Measurements from ENCODE around the gene PEMT.

The PEMT gene

GRCh38 chr17:17590141-17590751 is 1.3 kb downstream of the PEMT start:
- DNase-seq (ENCODE audit: low read depth) = no peak
- peak overlapping the region; percentile 87 for H3K4me3 ChIP-seq (ENCODE audit: low read depth, low read length)
- TF ChIP-seq CTCF (IDR thresholded peaks at IDR 0.05; ENCODE audit: insufficient read depth, low read depth, low read length, missing control alignments) = no peak

- H3K4me3 ChIP-seq (ENCODE audit: low read depth, low read length) = no peak overlapping the region
- no peak for TF ChIP-seq CTCF (IDR thresholded peaks at IDR 0.05; ENCODE audit: insufficient read depth, low read depth, low read length, missing control alignments)
- no peak for DNase-seq (ENCODE audit: low read depth)
Measured at GRCh38 chr17:17587614-17588337, 3.7 kb downstream of the PEMT start.

- H3K4me3 ChIP-seq (ENCODE audit: low read depth, low read length) = no peak overlapping the region
- no peak for TF ChIP-seq CTCF (IDR thresholded peaks at IDR 0.05; ENCODE audit: insufficient read depth, low read depth, low read length, missing control alignments)
- no peak for DNase-seq (ENCODE audit: low read depth)
Measured at GRCh38 chr17:17582372-17582771, 9.1 kb downstream of the PEMT start.

GRCh38 chr17:17581509-17581908 is 10.0 kb downstream of the PEMT start:
- H3K4me3 ChIP-seq (ENCODE audit: low read depth, low read length) = no peak overlapping the region
- no peak for TF ChIP-seq CTCF (IDR thresholded peaks at IDR 0.05; ENCODE audit: insufficient read depth, low read depth, low read length, missing control alignments)
- no peak for DNase-seq (ENCODE audit: low read depth)

GRCh38 chr17:17580662-17581470 is 10.6 kb downstream of the PEMT start:
- no peak for DNase-seq (ENCODE audit: low read depth)
- H3K4me3 ChIP-seq (ENCODE audit: low read depth, low read length) = no peak overlapping the region
- TF ChIP-seq CTCF (IDR thresholded peaks at IDR 0.05; ENCODE audit: insufficient read depth, low read depth, low read length, missing control alignments) = no peak

GRCh38 chr17:17579691-17580090 is 11.8 kb downstream of the PEMT start:
- no peak for DNase-seq (ENCODE audit: low read depth)
- no peak for TF ChIP-seq CTCF (IDR thresholded peaks at IDR 0.05; ENCODE audit: insufficient read depth, low read depth, low read length, missing control alignments)
- H3K4me3 ChIP-seq (ENCODE audit: low read depth, low read length) = no peak overlapping the region

Measured in GM12865 (cell line).